A673 (cell line): ENCODE results near the gene MAML3. TPM values are rescaled to one million over a fixed set of nuclear protein-coding genes. Genes with fewer than 3 reads are reported as not detected.

Experiments
- BruUV-seq: library from RNA; stranded (reverse); fragments of 400-500 nt; replicated peaks from 2 replicates; lab custom pipeline; 2021; lab: Mats Ljungman, UMichigan
- CTCF ChIA-PET: fragments of 300-600 bp; sonication (Branson Sonifier 250); formaldehyde crosslinking; loops from one replicate; lab custom pipeline; 2022; ENCODE audit warnings: antibody characterized with exemption; lab: Charles Lee
- POLR2A ChIA-PET: fragments of 300-600 bp; sonication (Branson Sonifier 250); formaldehyde crosslinking; loops from one replicate; lab custom pipeline; 2022; ENCODE audit warnings: antibody characterized with exemption; ENCODE audit not compliant: low non-redundant PET; lab: Charles Lee
- DNase-seq: peaks from one replicate; pipeline ENCODE4 v3.0.0-alpha.2; 2015; ENCODE audit warnings: low spot score
- H3K27ac ChIP-seq: fragments of 200-600 bp; sonication (generic); 2 replicates; pipeline ENCODE4 v1.5.1; 2016; ENCODE audit warnings: mixed run types, low read depth, mild to moderate bottlenecking, mixed read lengths, antibody characterized with exemption, low read length; ENCODE audit not compliant: poor library complexity, severe bottlenecking
- H3K27me3 ChIP-seq: fragments of 200-600 bp; sonication (generic); replicated peaks from 2 replicates; pipeline ENCODE4 v1.6.1; 2017; ENCODE audit warnings: mixed run types, low read depth, mild to moderate bottlenecking, mixed read lengths, antibody characterized with exemption, low read length; ENCODE audit not compliant: insufficient read depth, poor library complexity
- H3K36me3 ChIP-seq: fragments of 200-600 bp; sonication (generic); 2 replicates; pipeline ENCODE4 v1.6.1; 2016; ENCODE audit warnings: mixed run types, mild to moderate bottlenecking, mixed read lengths, antibody characterized with exemption, low read length; ENCODE audit not compliant: insufficient read depth, poor library complexity, severe bottlenecking
- H3K4me1 ChIP-seq: fragments of 200-600 bp; sonication (generic); 2 replicates; pipeline ENCODE4 v1.6.1; 2017; ENCODE audit warnings: mixed run types, mild to moderate bottlenecking, mixed read lengths, antibody characterized with exemption, low read length; ENCODE audit not compliant: insufficient read depth, poor library complexity, severe bottlenecking
- H3K4me3 ChIP-seq: fragments of 200-600 bp; sonication (generic); 2 replicates; pipeline ENCODE4 v1.5.1; 2016; ENCODE audit warnings: low read depth, mixed run types, mild to moderate bottlenecking, mixed read lengths, low read length; ENCODE audit not compliant: poor library complexity, severe bottlenecking
- H3K9me3 ChIP-seq: fragments of 200-600 bp; sonication (generic); 2 replicates; pipeline ENCODE4 v1.6.1; 2016; ENCODE audit warnings: mixed run types, low read depth, mild to moderate bottlenecking, mixed read lengths, antibody characterized with exemption, low read length; ENCODE audit not compliant: poor library complexity, severe bottlenecking
- EZH2 ChIP-seq: fragments of 200-600 bp; sonication (generic); IDR thresholded peaks from 2 replicates; pipeline ENCODE4 v1.6.1; 2017; ENCODE audit warnings: borderline replicate concordance, low read depth, mild to moderate bottlenecking, mixed read lengths, antibody characterized with exemption, low read length; ENCODE audit not compliant: poor library complexity, severe bottlenecking
- intact Hi-C: fragments of 100-400 bp; cut with micrococcal nuclease; formaldehyde crosslinking; loops from one replicate; pipeline ENCODE4 v1.10.0; 2022; ENCODE audit not compliant: unreplicated experiment
- total RNA-seq: library from RNA; stranded (reverse); gene quantifications from 2 replicates; pipeline ENCODE4 v1.2.3, GENCODE V29; 2021
- TF ChIP-seq, protein P1 (sequence below): fragments of 300-800, 200-600 bp; sonication (generic); conservative IDR thresholded peaks from 2 replicates; pipeline ENCODE4 v1.5.1; 2017; ENCODE audit warnings: low read depth, mild to moderate bottlenecking, antibody characterized with exemption, low read length, moderate library complexity, mixed read lengths

MAML3 gene
- total RNA-seq, 1 experiment from 2014 or later: 3.7 TPM

- TF ChIP-seq EZH2: no peak
- TF ChIP-seq, protein P1, sequence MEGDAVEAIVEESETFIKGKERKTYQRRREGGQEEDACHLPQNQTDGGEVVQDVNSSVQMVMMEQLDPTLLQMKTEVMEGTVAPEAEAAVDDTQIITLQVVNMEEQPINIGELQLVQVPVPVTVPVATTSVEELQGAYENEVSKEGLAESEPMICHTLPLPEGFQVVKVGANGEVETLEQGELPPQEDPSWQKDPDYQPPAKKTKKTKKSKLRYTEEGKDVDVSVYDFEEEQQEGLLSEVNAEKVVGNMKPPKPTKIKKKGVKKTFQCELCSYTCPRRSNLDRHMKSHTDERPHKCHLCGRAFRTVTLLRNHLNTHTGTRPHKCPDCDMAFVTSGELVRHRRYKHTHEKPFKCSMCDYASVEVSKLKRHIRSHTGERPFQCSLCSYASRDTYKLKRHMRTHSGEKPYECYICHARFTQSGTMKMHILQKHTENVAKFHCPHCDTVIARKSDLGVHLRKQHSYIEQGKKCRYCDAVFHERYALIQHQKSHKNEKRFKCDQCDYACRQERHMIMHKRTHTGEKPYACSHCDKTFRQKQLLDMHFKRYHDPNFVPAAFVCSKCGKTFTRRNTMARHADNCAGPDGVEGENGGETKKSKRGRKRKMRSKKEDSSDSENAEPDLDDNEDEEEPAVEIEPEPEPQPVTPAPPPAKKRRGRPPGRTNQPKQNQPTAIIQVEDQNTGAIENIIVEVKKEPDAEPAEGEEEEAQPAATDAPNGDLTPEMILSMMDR: no peak
- intact Hi-C loops: no loop called here
- Histone ChIP-seq H3K9me3 (no peaks in the 10 kb centered on the region), H3K27me3 (no peaks in the 10 kb centered on the region), H3K4me1 (no peaks in the 10 kb centered on the region), H3K36me3 (no peaks in the 10 kb centered on the region), H3K27ac (no peak overlapping the region), H3K4me3 (no peak overlapping the region)
- DNase-seq: no peak
- BruUV-seq: no TSS peak
- ChIA-PET CTCF (no interaction called here), POLR2A (no interaction called here)
Observed at GRCh38 chr4:139675651-139676050, 478.3 kb downstream of the MAML3 start.

- H3K9me3 ChIP-seq: no peaks in the 10 kb centered on the region
- H3K27ac ChIP-seq: no peak overlapping the region
- H3K27me3 ChIP-seq: no peaks in the 10 kb centered on the region
- TF ChIP-seq EZH2: no peak
- TF ChIP-seq, protein P1: no peak
- no peaks in the 10 kb centered on the region for H3K36me3 ChIP-seq
- no peak for DNase-seq
- CTCF ChIA-PET: no interaction called here
- intact Hi-C loops: no loop called here
- no peaks in the 10 kb centered on the region for H3K4me1 ChIP-seq
- POLR2A ChIA-PET: no interaction called here
- BruUV-seq: no TSS peak
- H3K4me3 ChIP-seq: no peak overlapping the region
Observed at GRCh38 chr4:139674875-139675550, 479.0 kb downstream of the MAML3 start.

DNA sequence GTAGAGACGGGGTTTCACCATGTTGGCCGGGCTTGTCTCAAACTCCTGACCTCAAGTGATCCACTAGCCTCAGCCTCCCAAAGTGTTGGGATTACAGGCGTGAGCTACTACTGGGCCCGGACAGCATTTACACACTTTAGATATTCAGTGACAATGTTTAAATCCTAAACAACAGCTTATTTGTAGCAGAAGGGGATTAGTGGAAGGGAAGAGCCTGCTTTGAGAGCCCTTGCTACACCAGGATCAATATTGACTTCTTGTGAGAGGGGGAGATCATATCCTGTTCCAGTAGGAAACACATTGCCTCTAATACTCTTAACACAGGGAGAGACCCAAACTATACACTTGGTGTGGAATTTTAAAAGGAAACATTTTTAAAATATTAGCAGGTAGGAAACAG is 481.3 kb downstream of the MAML3 start:
- no peak overlapping the region for H3K4me3 ChIP-seq
- no TSS peak for BruUV-seq
- H3K9me3 ChIP-seq: no peaks in the 10 kb centered on the region
- CTCF ChIA-PET: no interaction called here
- no peaks in the 10 kb centered on the region for H3K4me1 ChIP-seq
- POLR2A ChIA-PET: no interaction called here
- no peaks in the 10 kb centered on the region for H3K36me3 ChIP-seq
- H3K27ac ChIP-seq: no peak overlapping the region
- no peak for DNase-seq
- intact Hi-C loops: no loop called here
- no peaks in the 10 kb centered on the region for H3K27me3 ChIP-seq
- TF ChIP-seq EZH2: no peak
- TF ChIP-seq, protein P1: no peak
